IMR-90 (cell line): Measurements from ENCODE around the gene GPX3. TPM values are rescaled to one million over a fixed set of nuclear protein-coding genes. Genes with fewer than 3 reads are reported as not detected.

Source experiments
- ATAC-seq: fragments of 200-7000 bp; cut with Tn5 transposase; 2 replicates; pipeline ENCODE4 v1.9.1; 2020; ENCODE audit warnings: low read depth, mild to moderate bottlenecking, moderate library complexity
- BruUV-seq: library from RNA; stranded (reverse); fragments of 400-500 nt; replicated peaks from 2 replicates; lab custom pipeline; 2021; lab: Mats Ljungman, UMichigan
- CTCF ChIA-PET: fragments of 300-600 bp; formaldehyde crosslinking; extraction: SDS; loops from one replicate; lab custom pipeline; 2021; ENCODE audit warnings: antibody characterized with exemption; lab: Yijun Ruan, JAX
- POLR2A ChIA-PET: fragments of 300-600 bp; sonication (Branson Sonifier 250); formaldehyde crosslinking; loops from one replicate; lab custom pipeline; 2022; ENCODE audit warnings: antibody characterized with exemption; ENCODE audit not compliant: unreplicated experiment; lab: Charles Lee
- DNase-seq: peaks from one replicate; pipeline ENCODE4 v3.0.0; 2013
- H2AFZ ChIP-seq: replicated peaks from 2 replicates; pipeline ENCODE3; 2013; ENCODE audit warnings: low read length, mild to moderate bottlenecking; ENCODE audit not compliant: poor library complexity
- H2AK5ac ChIP-seq: 2 replicates; pipeline ENCODE4 v1.6.1; 2013; ENCODE audit warnings: low read depth, low read length, inconsistent platforms
- H2AK9ac ChIP-seq: replicated peaks from 2 replicates; pipeline ENCODE3; 2013; ENCODE audit warnings: mild to moderate bottlenecking, low read depth, low read length, moderate library complexity; ENCODE audit not compliant: poor library complexity
- H2BK120ac ChIP-seq: 2 replicates; pipeline ENCODE4 v1.6.1; 2013; ENCODE audit warnings: low read depth, low read length, inconsistent platforms
- H2BK15ac ChIP-seq: 3 replicates; pipeline ENCODE4 v1.6.1; 2013; ENCODE audit warnings: low read depth, low read length, inconsistent platforms
- H2BK20ac ChIP-seq: 2 replicates; pipeline ENCODE4 v1.6.1; 2013; ENCODE audit warnings: low read depth, mild to moderate bottlenecking, inconsistent platforms, low read length, moderate library complexity
- H2BK5ac ChIP-seq: 2 replicates; pipeline ENCODE4 v1.6.1; 2013; ENCODE audit warnings: mild to moderate bottlenecking, low read depth, low read length, inconsistent platforms; ENCODE audit not compliant: poor library complexity, severe bottlenecking
- H3K14ac ChIP-seq: replicated peaks from 2 replicates; pipeline ENCODE4 v1.6.1; 2013; ENCODE audit warnings: low read depth, low read length, inconsistent platforms
- H3K18ac ChIP-seq: 2 replicates; pipeline ENCODE4 v1.6.1; 2013; ENCODE audit warnings: low read depth, low read length, control low read depth
- H3K23ac ChIP-seq: 2 replicates; pipeline ENCODE4 v1.6.1; 2013; ENCODE audit warnings: low read depth, low read length, inconsistent platforms
- H3K27ac ChIP-seq: 2 replicates; pipeline ENCODE4 v1.5.1; 2013; ENCODE audit warnings: mild to moderate bottlenecking, control low read depth, low read length; ENCODE audit not compliant: insufficient read depth
- H3K27me3 ChIP-seq: 2 replicates; pipeline ENCODE4 v1.6.1; 2013; ENCODE audit warnings: low read length; ENCODE audit not compliant: control insufficient read depth, insufficient read depth
- H3K36me3 ChIP-seq: 2 replicates; pipeline ENCODE4 v1.6.1; 2013; ENCODE audit warnings: low read length, mixed read lengths; ENCODE audit not compliant: control insufficient read depth, insufficient read depth
- H3K4ac ChIP-seq: 2 replicates; pipeline ENCODE4 v1.6.1; 2013; ENCODE audit warnings: low read depth, low read length, inconsistent platforms
- H3K4me1 ChIP-seq: 2 replicates; pipeline ENCODE4 v1.6.1; 2013; ENCODE audit warnings: low read length, mixed read lengths; ENCODE audit not compliant: control insufficient read depth, insufficient read depth
- H3K4me2 ChIP-seq: 2 replicates; pipeline ENCODE4 v1.6.1; 2013; ENCODE audit warnings: low read depth, mild to moderate bottlenecking, control low read depth, low read length, moderate library complexity
- H3K4me3 ChIP-seq: 2 replicates; pipeline ENCODE4 v1.5.1; 2013; ENCODE audit warnings: low read depth, mild to moderate bottlenecking, control low read depth, low read length, moderate library complexity; ENCODE audit not compliant: insufficient read depth
- H3K56ac ChIP-seq: 2 replicates; pipeline ENCODE4 v1.6.1; 2013; ENCODE audit warnings: low read length, inconsistent platforms; ENCODE audit not compliant: insufficient read depth; ENCODE audit errors: extremely low read depth
- H3K79me1 ChIP-seq, 2 experiments: 2 replicates each; pipeline ENCODE4 v1.6.1; 2013; ENCODE audit warnings: low read length in 2 of 2, inconsistent platforms in 1 of 2, low read depth in 1 of 2
- H3K9ac ChIP-seq: 2 replicates; pipeline ENCODE4 v1.6.1; 2013; ENCODE audit warnings: low read depth, low read length, control low read depth
- H3K9me1 ChIP-seq: 2 replicates; pipeline ENCODE4 v1.6.1; 2013; ENCODE audit warnings: low read length, inconsistent platforms; ENCODE audit not compliant: insufficient read depth
- H3K9me3 ChIP-seq: 2 replicates; pipeline ENCODE4 v1.6.1; 2013; ENCODE audit warnings: low read length; ENCODE audit not compliant: control insufficient read depth, insufficient read depth
- H4K20me1 ChIP-seq: 2 replicates; pipeline ENCODE4 v1.6.1; 2013; ENCODE audit warnings: low read length, inconsistent platforms; ENCODE audit not compliant: insufficient read depth
- H4K5ac ChIP-seq: 2 replicates; pipeline ENCODE4 v1.6.1; 2013; ENCODE audit warnings: mild to moderate bottlenecking, low read depth, low read length, control low read depth
- H4K8ac ChIP-seq, 2 experiments: 2 replicates each; pipeline ENCODE4 v1.6.1; 2013; ENCODE audit warnings: low read depth in 2 of 2, low read length in 2 of 2, control low read depth in 1 of 2, inconsistent platforms in 1 of 2
- H4K91ac ChIP-seq: 2 replicates; pipeline ENCODE4 v1.6.1; 2013; ENCODE audit warnings: low read depth, low read length, inconsistent platforms; ENCODE audit not compliant: insufficient read depth
- CEBPB ChIP-seq: IDR thresholded peaks from 2 replicates; pipeline ENCODE4 v1.6.1; 2012; ENCODE audit warnings: low read depth, low read length, improper control_type of control experiment
- CHD1 ChIP-seq: IDR thresholded peaks from 2 replicates; pipeline ENCODE4 v1.6.1; 2012; ENCODE audit warnings: low read depth, low read length, improper control_type of control experiment
- CTCF ChIP-seq: conservative IDR thresholded peaks from 2 replicates; pipeline ENCODE4 v1.5.1; 2012; ENCODE audit warnings: mild to moderate bottlenecking, low read depth, low read length, improper control_type of control experiment
- FOS ChIP-seq: fragments of 150-350 bp; IDR thresholded peaks from 2 replicates; pipeline ENCODE4 v1.6.1; 2016; ENCODE audit warnings: low read depth, low read length
- MAZ ChIP-seq: IDR thresholded peaks from 2 replicates; pipeline ENCODE4 v1.6.1; 2012; ENCODE audit warnings: low read depth, mild to moderate bottlenecking, low read length, improper control_type of control experiment, moderate library complexity, borderline replicate concordance
- RAD21 ChIP-seq: IDR thresholded peaks from 2 replicates; pipeline ENCODE4 v1.6.1; 2012; ENCODE audit warnings: low read length, improper control_type of control experiment
- RCOR1 ChIP-seq: IDR thresholded peaks from 2 replicates; pipeline ENCODE4 v1.6.1; 2012; ENCODE audit warnings: mild to moderate bottlenecking, low read length, improper control_type of control experiment; ENCODE audit not compliant: insufficient replicate concordance
- RFX5 ChIP-seq: IDR thresholded peaks from 2 replicates; pipeline ENCODE4 v1.8.0; 2012; ENCODE audit warnings: low read depth, mild to moderate bottlenecking, low read length, moderate library complexity
- SMC3 ChIP-seq: fragments of 150-350 bp; IDR thresholded peaks from 2 replicates; pipeline ENCODE4 v1.6.1; 2016; ENCODE audit warnings: low read depth, mild to moderate bottlenecking, antibody characterized with exemption, low read length, moderate library complexity
- WGBS, 2 experiments: methylation state at CpG; one replicate each; pipeline versions ENCODE4 v1.1.5 to v1.1.7; 2013; ENCODE audit warnings: missing lambda C conversion rate in 2 of 2; ENCODE audit not compliant: insufficient read length in 1 of 2; ENCODE audit errors: extremely low coverage in 2 of 2; 5-methylcytosine and 5-hydroxymethylcytosine counted together
- dilution Hi-C: fragments of 300-500 bp; cut with HindIII; formaldehyde crosslinking; loops from one replicate; pipeline ENCODE4 v1.14.3; 2018; ENCODE audit warnings: low sequenced_read_pairs; ENCODE audit not compliant: unreplicated experiment
- in situ Hi-C: fragments of 300-500 bp; cut with MboI; formaldehyde crosslinking; loops from 3 replicates; pipeline ENCODE4 v1.14.3; 2019; ENCODE audit warnings: low sequenced_read_pairs, inconsistent platforms, mixed read lengths
- intact Hi-C: fragments of 100-400 bp; cut with micrococcal nuclease; formaldehyde crosslinking; loops from 2 replicates; pipeline ENCODE4 v1.10.0; 2022
- polyA plus RNA-seq, 3 experiments: library from polyadenylated mRNA; depleted of rRNA; stranded (reverse); fragments of >200 nt; gene quantifications; 2 replicates each; pipeline ENCODE4 v1.2.3, GENCODE V29; 2012; ENCODE audit warnings: low replicate concordance in 1 of 3
- total RNA-seq: library from RNA; depleted of rRNA; stranded (reverse); fragments of >200 nt; gene quantifications from 2 replicates; pipeline ENCODE4 v1.2.3, GENCODE V29; 2012
- TF ChIP-seq, protein P1 (sequence below): fragments of 150-350 bp; IDR thresholded peaks from 2 replicates; pipeline ENCODE4 v1.6.1; 2017; ENCODE audit warnings: mild to moderate bottlenecking, antibody characterized with exemption, low read length, low read depth

The GPX3 gene
- total and polyA plus RNA-seq, 2 of the 4 experiments (the other 2 are of a cell fraction), result 0.36 to 1.0 TPM

DNA sequence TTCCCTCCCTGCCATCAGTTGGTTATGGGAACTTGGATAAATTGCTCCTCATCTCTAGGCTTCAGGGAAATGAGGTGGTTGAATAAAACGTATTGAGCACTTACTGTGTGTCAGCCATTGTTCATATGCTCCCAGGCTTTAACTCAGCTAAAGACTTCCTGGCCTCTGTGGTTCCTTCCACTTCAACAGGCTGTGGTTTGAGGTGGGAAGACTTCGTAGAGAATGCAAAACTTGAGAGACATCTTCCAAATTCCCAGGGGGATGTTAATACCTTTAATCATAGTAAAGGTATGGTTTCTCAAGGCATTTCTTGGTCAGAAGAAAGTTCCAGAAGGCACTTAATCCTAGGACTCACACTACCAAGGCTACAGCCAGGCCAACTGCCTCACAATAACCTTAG is 1.5 kb upstream of the GPX3 start:
- H3K56ac ChIP-seq, result no peak overlapping the region
- DNase-seq, result no peak

More for the DNA sequence above, 1.5 kb upstream of the GPX3 start:
- Histone ChIP-seq H3K4ac (no peak overlapping the region), H3K27ac (no peak overlapping the region), H2BK120ac (no peak overlapping the region), H3K4me1 (no peaks in the 10 kb centered on the region), H2BK5ac (no peak overlapping the region), H2AK5ac (no peak overlapping the region), H4K91ac (no peak overlapping the region), H3K27me3 (no peaks in the 10 kb centered on the region; the same call in 1 of the 2 replicates), H3K79me1 (no peaks in the 10 kb centered on the region), H4K8ac (no peak overlapping the region), H3K18ac (no peak overlapping the region), H3K23ac (no peak overlapping the region), H2BK15ac (no peak overlapping the region), H3K14ac (no peak overlapping the region), H3K36me3 (no peaks in the 10 kb centered on the region), H3K9ac (no peak overlapping the region), H2AFZ (no peak overlapping the region), H2AK9ac (no peak overlapping the region), H2BK20ac (no peak overlapping the region), H3K9me3 (no peaks in the 10 kb centered on the region), H4K20me1 (no peaks in the 10 kb centered on the region), H3K4me2 (no peak overlapping the region), H4K5ac (no peak overlapping the region), H3K9me1 (no peaks in the 10 kb centered on the region), H3K4me3 (no peak overlapping the region)
- WGBS, 2 experiments, result no CpG with 5 or more reads among the region's 2 CpGs
- intact Hi-C loops, result no loop called here
- ChIA-PET CTCF (no interaction called here), POLR2A (no interaction called here)
- no TSS peak for BruUV-seq
- dilution Hi-C loops, result no loop called here
- no peak for ATAC-seq
- TF ChIP-seq, protein P1, sequence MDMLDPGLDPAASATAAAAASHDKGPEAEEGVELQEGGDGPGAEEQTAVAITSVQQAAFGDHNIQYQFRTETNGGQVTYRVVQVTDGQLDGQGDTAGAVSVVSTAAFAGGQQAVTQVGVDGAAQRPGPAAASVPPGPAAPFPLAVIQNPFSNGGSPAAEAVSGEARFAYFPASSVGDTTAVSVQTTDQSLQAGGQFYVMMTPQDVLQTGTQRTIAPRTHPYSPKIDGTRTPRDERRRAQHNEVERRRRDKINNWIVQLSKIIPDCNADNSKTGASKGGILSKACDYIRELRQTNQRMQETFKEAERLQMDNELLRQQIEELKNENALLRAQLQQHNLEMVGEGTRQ, result no peak
- TF ChIP-seq RFX5 (no peak), CHD1 (no peak), SMC3 (no peak), FOS (no peak), RAD21 (no peak), CTCF (no peak), RCOR1 (no peak), CEBPB (no peak), MAZ (no peak)
- in situ Hi-C loops, result no loop called here
